ENCODE data around the gene ZBTB9. TPM values are rescaled to one million over a fixed set of nuclear protein-coding genes. Genes with fewer than 3 reads are reported as not detected.

ZBTB9 gene
- total RNA-seq, 4 donors from 2014 or later, result 5.9 to 9.9 (median 7.4) TPM

DNA sequence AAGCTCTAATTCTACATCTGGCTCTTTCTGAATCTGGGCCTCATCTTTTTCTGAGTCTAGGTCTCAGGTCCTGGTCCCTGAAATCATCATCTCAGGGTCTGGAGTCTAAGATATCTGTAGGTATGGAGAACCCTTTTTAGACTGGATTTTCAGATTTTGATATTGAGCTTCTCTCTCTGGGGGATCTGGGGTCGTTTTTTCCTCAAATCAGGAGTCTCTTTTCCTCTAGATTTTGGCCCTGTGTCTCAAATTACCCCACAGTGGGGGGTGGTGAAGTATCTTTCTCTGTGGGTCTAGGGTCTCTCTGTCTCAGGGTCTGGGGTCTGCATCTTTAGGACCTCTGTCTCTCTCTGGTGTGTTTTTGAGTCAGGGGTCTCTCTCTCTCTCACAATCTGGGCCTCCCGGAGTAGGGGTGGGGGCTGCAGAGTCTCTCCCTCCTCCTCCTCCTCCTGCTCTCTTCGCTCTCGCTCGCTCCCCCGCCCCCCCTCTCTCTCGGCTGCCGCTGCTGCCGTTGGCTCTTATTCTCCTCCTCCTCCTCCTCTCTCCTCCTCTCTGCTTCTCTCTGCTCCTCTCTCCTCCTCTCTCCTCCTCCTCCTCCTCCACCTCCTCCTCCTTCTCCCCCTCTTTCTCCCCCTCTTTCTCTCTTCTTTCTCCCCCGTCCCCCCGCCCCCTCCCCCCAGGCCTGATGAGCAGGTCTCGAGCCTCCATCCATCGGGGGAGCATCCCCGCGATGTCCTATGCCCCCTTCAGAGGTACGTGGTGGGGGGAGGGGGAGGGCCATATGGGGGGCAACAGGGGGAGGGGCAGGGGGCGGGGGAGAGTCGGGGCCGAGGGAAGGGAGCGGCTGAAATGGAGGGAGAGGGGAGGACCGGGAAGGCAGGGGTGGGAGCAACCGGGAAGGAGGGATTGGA is 34.5 kb upstream of the ZBTB9 start, which contains the start of gene SYNGAP1:
Gene SYNGAP1 (plus strand): TSS at position 486 of the 911 bp plus-strand sequence. CDS start 200 bp downstream, at position 686.
- peak in 1 of 2 donors; percentile 78 for DNase-seq (ENCODE audit: low spot score in 2 of 2)
- H3K36me3 ChIP-seq, result peaks cover 13% of the 10 kb centered on the region
- H3K27me3 ChIP-seq, result no peaks in the 10 kb centered on the region
- H3K9me3 ChIP-seq, result no peaks in the 10 kb centered on the region
- TF ChIP-seq POLR2A (IDR thresholded peaks at IDR 0.05), result no peak
- TF ChIP-seq POLR2AphosphoS5 (IDR thresholded peaks at IDR 0.05), result no peak
- no peak for TF ChIP-seq EP300 (IDR thresholded peaks at IDR 0.05)
- TF ChIP-seq, protein P1, sequence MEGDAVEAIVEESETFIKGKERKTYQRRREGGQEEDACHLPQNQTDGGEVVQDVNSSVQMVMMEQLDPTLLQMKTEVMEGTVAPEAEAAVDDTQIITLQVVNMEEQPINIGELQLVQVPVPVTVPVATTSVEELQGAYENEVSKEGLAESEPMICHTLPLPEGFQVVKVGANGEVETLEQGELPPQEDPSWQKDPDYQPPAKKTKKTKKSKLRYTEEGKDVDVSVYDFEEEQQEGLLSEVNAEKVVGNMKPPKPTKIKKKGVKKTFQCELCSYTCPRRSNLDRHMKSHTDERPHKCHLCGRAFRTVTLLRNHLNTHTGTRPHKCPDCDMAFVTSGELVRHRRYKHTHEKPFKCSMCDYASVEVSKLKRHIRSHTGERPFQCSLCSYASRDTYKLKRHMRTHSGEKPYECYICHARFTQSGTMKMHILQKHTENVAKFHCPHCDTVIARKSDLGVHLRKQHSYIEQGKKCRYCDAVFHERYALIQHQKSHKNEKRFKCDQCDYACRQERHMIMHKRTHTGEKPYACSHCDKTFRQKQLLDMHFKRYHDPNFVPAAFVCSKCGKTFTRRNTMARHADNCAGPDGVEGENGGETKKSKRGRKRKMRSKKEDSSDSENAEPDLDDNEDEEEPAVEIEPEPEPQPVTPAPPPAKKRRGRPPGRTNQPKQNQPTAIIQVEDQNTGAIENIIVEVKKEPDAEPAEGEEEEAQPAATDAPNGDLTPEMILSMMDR (IDR thresholded peaks at IDR 0.05), result no peak
- peak within 1 kb of the TSS; percentile 66 for H3K4me3 ChIP-seq
- 5% methylated on average over 22 of the region's 22 CpGs for WGBS
- H3K4me1 ChIP-seq, result peaks cover 57% of the 10 kb centered on the region
- H3K27ac ChIP-seq, result peak within 1 kb of the TSS; percentile 85

DNA sequence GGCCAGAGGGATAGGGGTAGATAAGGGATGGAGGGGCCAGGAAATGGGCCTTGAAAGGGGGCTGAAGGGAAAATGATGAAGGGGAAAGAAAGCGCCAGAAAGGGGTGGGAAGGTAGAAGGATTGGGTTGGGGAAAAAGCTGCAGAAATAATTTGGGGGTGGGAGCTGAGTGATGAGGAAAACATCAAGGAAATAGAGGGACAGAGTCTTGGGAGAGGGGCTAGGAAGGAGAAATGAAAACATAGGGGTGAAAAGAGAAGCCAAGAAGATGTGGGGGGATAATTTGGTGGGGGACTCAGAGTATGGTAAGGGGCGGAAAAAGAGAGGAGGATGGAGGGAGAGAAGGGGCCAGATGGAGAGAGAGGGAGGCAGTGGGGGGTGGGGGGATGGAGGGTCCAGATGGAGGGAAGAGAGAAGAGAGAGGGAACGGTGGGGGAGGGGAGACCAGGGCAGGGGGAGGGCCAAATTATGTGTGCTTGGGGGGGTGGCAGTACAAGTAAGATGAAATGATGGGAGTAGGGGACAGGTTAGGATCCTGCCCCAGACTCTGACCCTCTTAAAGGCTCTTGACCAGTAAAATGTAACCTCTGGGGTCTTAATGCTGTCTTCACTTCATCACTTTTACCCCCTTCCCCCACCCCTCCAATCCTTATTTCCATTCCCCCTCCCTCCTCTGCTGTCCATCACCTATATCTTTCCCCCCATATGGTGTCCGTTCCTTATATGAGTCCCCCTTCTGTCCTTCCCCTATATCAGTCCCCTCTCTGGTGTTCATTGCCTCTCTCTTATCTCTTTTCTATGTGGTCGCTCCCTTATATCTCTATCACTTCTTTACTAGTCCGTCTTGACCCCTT is 33.7 kb upstream of the ZBTB9 start:
- peak in 1 of 2 donors; percentile 56 for DNase-seq (ENCODE audit: low spot score in 2 of 2)
- peaks cover 4% of the 10 kb centered on the region for H3K36me3 ChIP-seq
- H3K27ac ChIP-seq, result no peak overlapping the region
- WGBS, result 67% methylated on average over 6 of the region's 6 CpGs
- peaks cover 57% of the 10 kb centered on the region for H3K4me1 ChIP-seq
- TF ChIP-seq POLR2AphosphoS5 (IDR thresholded peaks at IDR 0.05), result no peak
- no peak for TF ChIP-seq POLR2A (IDR thresholded peaks at IDR 0.05)
- TF ChIP-seq, protein P1 (IDR thresholded peaks at IDR 0.05), result no peak
- no peak for TF ChIP-seq EP300 (IDR thresholded peaks at IDR 0.05)
- no peaks in the 10 kb centered on the region for H3K9me3 ChIP-seq
- no peaks in the 10 kb centered on the region for H3K27me3 ChIP-seq
- peak overlapping the region; percentile 33 for H3K4me3 ChIP-seq

DNA sequence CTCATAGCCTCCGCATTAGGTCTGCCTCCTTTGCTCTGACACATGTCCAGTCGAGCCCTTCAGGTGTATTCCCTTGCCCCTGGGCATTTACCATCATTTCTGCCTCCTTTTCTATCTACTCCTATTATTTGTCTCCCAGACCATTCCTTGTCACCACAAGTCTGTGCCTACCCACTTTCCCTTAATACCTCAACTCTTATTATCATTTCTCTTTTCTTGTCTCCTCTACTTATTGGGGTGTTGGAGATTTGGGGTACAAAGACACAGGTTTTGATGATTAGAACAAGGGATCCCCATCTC is 33.1 kb upstream of the ZBTB9 start:
- H3K27ac ChIP-seq, result no peak overlapping the region
- TF ChIP-seq POLR2AphosphoS5 (IDR thresholded peaks at IDR 0.05) (no peak), POLR2A (IDR thresholded peaks at IDR 0.05) (no peak)

DNA sequence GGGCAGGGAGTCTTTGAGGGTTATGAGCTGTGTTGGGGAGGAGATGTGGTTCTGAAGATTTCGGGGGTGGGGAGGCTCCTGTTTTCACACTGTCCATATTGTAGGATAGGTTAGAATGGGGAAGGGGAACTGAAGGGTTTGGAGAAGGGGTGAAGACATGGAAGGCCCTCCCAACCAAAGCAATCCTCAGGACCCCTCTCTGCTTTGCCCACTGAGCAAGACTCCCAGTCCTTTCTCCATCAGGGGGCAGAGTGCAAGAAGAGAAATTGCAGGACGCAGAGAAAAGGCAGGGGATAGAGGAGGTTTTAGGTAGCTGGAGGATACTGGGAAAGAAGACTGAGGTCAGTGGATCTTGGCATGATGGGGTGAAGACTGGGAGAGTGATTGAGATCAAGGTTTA is 30.6 kb upstream of the ZBTB9 start:
- no peak for TF ChIP-seq EP300 (IDR thresholded peaks at IDR 0.05)
- TF ChIP-seq POLR2AphosphoS5 (IDR thresholded peaks at IDR 0.05), result no peak
- no peak for TF ChIP-seq POLR2A (IDR thresholded peaks at IDR 0.05)
- TF ChIP-seq, protein P1 (IDR thresholded peaks at IDR 0.05), result no peak
- peaks cover 60% of the 10 kb centered on the region for H3K4me1 ChIP-seq
- H3K9me3 ChIP-seq, result no peaks in the 10 kb centered on the region
- DNase-seq (ENCODE audit: low spot score in 2 of 2), result peak in 1 of 2 donors; percentile 36
- H3K36me3 ChIP-seq, result no peaks in the 10 kb centered on the region
- H3K4me3 ChIP-seq, result no peak overlapping the region
- no peak overlapping the region for H3K27ac ChIP-seq
- no peaks in the 10 kb centered on the region for H3K27me3 ChIP-seq
- WGBS, result 88% methylated on average over 2 of the region's 2 CpGs

More for the DNA sequence above, 33.1 kb upstream of the ZBTB9 start:
- Histone ChIP-seq H3K4me3 (no peak overlapping the region), H3K27me3 (no peaks in the 10 kb centered on the region), H3K9me3 (no peaks in the 10 kb centered on the region), H3K36me3 (no peaks in the 10 kb centered on the region), H3K4me1 (peaks cover 57% of the 10 kb centered on the region)
- 69% methylated on average over 2 of the region's 2 CpGs for WGBS
- DNase-seq (ENCODE audit: low spot score in 2 of 2), result no peak

DNA sequence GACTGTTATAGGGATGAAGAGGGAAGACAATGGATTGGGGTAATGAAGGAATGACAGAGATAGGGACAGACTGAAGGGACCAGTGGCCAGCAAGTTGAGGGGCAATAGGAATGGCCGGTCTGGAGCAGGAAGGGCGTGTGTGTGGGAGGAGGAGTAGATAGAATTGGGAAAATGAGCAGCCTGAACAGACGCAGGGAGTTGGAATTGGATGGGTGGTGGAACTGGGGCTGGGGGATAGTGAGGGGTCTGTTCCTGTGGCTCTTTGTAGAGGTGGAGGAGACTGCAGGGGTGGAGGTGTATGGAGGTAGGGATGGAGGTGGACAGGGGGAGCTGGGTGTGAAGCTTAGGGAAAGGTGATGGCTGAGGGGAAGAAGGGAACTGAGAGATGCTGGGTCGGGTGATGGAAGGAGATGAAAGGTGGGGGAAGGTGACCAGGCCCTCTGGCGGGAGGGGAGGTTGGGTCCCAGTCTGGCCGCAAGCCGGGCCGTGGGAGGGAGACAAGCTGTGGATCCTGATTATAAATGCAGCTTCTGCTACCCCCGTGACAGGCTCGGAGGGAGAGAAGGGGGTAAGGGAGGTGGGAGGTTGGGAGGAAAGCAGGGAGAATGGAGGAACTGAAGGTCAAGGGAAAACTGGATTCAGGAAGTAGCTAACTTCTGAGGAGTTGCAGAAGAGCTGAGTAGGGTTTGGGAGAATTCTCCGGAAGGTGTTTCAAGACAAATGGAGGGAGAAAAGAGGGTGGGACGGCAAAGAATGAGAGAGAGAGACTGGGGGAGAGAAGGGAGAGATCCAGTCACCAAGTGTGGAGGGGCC is 29.3 kb upstream of the ZBTB9 start:
- H3K4me1 ChIP-seq, result peaks cover 60% of the 10 kb centered on the region
- no peaks in the 10 kb centered on the region for H3K27me3 ChIP-seq
- peak overlapping the region; percentile 68 for H3K4me3 ChIP-seq
- WGBS, result 15% methylated on average over 12 of the region's 12 CpGs
- DNase-seq (ENCODE audit: low spot score in 2 of 2), result peak in 1 of 2 donors; percentile 77
- no peaks in the 10 kb centered on the region for H3K9me3 ChIP-seq
- H3K36me3 ChIP-seq, result no peaks in the 10 kb centered on the region
- no peak for TF ChIP-seq POLR2A (IDR thresholded peaks at IDR 0.05)
- TF ChIP-seq, protein P1 (IDR thresholded peaks at IDR 0.05), result no peak
- no peak for TF ChIP-seq POLR2AphosphoS5 (IDR thresholded peaks at IDR 0.05)
- no peak for TF ChIP-seq EP300 (IDR thresholded peaks at IDR 0.05)
- H3K27ac ChIP-seq, result peak overlapping the region; percentile 92

Measured in suprapubic skin (tissue), 4 donors.